GM18519 (cell line): ENCODE results near the gene RUVBL2.

Source experiments
- ATAC-seq: cut with Tn5 transposase; IDR thresholded peaks from one replicate; pipeline ENCODE4 v1.9.1; 2021; ENCODE audit warnings: mild to moderate bottlenecking, moderate library complexity; ENCODE audit not compliant: unreplicated experiment, low FRiP score

RUVBL2 gene

GRCh38 chr19:48987323-48987722 lies 6.4 kb upstream of the RUVBL2 start:
- no peak for ATAC-seq

- no peak for ATAC-seq
Measured at GRCh38 chr19:48988286-48988685, 5.4 kb upstream of the RUVBL2 start.

DNA sequence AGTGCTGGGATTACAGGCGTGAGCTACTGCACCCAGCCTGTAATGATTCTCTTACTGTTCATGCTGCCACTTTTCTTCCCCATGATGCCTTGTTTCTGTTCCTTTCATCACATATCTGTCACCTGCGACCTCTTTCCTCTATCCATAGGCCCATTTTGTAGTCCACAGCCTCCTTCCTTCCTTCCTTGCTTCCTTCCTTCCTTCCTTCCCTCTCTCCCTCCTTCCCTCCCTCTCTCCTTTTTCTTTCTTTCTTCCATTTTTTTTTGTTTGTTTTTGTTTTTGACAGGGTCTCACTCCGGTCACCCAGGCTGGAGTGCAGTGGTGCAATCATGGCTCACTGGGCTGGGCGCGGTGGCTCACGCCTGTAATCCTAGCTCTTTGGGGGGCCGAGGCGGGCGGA lies 4.8 kb upstream of the RUVBL2 start:
- no peak for ATAC-seq

DNA sequence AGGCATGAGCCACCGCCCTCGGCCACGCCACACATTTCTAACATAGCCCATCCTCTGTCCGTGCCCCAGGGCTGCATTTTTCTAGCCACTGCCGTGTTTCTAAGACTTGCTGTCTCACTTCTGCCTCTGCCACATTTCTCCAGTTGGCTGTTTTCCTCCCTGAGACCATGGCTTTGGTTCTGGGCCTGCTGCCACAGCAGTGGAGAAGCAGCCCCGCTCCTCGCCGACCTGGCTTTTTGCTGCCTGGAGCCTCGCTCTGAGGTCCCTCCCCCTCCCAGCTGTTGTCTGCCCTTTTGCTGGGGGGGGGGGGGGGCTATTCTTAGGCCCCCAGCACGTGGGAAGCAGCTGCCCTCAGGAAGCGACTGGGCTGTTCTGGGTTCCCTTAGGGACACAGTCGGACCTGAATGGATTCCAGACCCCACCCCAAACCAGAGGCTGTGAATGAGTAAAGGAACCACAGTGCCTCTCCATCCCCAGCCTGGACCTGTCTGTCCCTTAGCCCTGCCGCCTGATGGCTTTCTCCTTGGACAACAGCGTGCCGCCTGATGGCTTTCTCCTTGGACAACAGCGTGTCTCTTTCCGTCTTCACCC lies 3.9 kb upstream of the RUVBL2 start:
- no peak for ATAC-seq

- no peak for ATAC-seq
Measured at GRCh38 chr19:48990400-48990799, 3.3 kb upstream of the RUVBL2 start.

DNA sequence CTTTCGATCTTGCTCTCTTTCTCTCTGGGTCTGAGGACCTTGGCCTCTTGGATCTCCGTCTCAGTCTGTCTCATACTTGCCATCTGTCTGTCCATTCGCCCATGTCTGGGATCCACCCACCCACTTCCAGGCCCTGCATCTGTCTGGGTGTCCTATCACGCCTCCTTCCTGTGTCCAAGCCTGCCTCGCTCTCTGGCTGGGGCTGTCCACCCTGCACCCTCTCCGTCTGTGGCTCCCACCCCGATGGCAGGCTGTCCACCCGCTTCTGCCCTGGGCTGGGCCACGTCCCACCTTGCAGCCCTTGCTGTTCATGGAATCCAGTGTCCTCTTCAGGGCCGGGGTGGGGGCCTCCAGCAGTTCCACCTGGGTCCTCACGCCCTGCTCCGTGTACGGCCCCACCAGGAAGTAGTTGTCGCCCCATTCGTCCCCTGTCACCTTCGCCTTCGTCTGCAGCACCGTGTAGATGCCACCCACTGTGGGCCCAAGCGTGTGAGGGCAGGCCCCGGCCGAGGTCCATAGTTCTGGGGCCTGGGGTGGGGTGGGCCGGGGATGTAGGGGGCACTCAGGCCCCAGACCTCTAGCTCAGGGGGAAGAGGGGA lies 2.6 kb upstream of the RUVBL2 start:
- ATAC-seq, result no peak

- ATAC-seq, result no peak
Measured at GRCh38 chr19:48991873-48992580, 1.7 kb upstream of the RUVBL2 start.

DNA sequence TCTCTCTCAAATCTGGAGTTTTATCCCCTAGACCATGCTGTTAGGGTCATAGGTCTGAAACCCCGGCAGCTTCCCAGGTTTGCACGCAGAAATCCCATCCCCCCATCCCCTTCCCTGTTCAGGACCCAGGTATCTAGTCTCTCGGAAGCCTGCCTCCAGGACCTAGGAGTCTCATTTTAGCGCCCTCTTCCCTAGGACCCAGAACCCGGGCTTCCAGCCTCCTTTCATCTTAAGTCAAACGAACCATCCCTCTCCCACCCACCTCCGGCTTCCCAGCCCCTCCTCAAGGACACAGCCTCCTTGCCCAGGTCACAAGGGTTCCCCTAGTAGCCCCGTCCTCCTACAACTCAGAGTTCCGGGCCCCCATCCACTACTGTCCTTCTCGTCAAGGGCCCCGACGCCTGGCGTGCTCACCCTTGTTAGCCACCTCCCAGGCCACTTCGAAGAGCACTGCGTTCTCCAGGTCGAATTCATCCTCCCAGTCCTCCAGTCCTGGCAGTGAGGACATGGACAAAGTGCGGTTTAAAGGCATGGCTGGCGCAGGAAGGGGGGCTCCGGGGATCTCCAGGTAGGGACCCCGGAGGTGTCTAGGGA lies 1.0 kb upstream of the RUVBL2 start:
- no peak for ATAC-seq

DNA sequence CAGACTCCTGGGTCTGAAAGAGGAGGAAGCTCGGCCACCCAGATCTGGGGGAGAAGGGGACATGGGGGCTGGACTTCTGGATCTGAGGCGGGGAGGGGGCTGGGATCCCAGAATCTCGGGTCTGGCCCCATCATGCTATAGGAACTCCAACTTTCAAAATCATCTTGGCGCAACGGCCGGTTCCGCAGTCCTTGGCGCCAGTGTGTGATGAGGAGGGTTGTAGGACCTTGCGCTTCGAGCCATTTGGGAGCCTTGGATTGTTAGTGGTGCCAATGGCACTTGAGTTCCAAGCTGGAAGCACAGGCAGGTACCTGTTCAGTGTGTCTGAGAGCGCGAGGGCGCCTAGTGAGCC lies 324 bp downstream of the RUVBL2 start:
- no peak for ATAC-seq

GRCh38 chr19:48997972-48998371 lies 4.3 kb downstream of the RUVBL2 start:
- no peak for ATAC-seq

DNA sequence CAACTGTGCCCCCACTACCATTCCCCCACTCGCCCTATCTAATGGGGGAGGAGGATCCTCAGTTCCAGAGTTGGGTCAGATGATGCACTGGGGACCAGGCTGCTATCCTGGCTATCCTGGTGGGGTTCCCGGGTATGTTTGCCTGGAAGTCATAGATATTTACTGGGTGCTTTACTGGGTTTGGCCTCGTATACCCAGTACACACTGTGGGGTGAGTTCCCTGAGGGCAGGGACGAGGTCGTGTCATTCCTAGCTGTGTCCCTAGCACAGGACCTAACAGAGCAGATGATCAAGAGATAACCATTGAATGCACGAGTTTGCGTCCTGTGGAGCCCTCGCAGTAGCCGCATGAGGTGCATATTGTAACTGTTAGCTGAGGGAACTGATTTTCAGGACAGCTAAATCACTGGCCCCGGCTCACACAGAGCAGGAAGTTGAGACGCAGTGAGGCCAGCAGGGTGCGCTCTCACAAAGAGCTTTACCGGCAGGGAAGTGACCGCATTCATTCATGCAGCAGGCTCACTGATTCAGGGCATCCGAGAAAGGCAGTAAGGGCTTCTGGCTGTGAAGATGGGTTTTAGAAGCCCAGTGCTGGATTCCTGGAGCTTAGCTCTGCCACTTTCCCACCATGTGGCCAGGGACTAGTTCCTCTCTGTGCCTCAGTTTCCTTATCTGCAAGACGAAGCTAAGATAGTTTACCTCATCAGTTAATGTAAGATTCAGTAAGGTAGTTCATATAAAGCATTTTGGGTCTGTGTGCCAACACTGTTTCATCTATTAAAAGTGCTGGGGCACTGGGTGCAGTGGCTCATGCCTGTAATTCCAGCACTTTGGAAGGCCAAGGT lies 6.0 kb downstream of the RUVBL2 start:
- no peak for ATAC-seq

DNA sequence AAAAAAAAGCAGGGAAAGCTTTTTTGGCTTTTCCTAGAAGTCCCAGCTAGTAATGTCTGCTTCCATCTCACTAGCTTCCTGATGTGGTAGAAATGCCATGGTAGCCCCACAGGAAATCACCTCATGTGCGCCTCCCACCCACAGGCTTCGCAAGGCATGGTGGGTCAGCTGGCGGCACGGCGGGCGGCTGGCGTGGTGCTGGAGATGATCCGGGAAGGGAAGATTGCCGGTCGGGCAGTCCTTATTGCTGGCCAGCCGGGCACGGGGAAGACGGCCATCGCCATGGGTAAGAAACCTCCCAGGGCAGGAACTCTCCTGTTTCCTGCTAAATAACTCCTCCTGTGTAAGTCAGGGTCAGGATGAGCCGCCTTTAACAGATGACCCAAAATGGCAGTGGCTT lies 10.4 kb downstream of the RUVBL2 start:
- no peak for ATAC-seq

GRCh38 chr19:49004964-49005614 lies 11.4 kb downstream of the RUVBL2 start:
- no peak for ATAC-seq

GRCh38 chr19:49006905-49007304 lies 13.2 kb downstream of the RUVBL2 start:
- ATAC-seq, result no peak

DNA sequence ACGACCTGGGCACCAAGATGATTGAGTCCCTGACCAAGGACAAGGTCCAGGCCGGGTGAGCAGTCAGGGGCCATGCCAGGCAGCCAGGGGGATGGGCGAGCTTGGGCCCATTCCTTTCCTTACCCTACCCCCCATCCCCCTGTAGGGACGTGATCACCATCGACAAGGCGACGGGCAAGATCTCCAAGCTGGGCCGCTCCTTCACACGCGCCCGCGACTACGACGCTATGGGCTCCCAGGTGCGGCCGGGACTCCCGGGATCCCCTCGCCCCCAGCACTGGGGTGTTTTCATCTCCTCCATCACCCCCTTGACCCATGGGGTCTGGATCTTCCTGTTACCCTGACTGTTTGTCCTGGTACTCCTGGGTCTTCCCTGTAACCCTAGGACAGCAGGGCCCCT lies 16.1 kb downstream of the RUVBL2 start:
- no peak for ATAC-seq

DNA sequence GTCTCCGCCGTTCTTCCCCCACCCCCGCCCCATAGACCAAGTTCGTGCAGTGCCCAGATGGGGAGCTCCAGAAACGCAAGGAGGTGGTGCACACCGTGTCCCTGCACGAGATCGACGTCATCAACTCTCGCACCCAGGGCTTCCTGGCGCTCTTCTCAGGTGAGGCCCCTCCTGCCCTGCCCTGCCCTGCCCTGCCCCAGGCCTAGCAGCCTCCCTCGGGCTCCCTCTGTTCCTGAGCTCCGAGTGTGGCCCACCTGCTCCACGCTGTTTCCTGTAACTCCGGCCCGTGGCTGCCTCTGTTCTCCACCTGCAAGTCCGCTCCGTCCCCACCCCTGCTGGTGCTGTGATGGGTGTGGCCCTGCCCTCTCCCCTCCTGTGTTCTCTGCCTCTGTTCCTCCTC lies 16.8 kb downstream of the RUVBL2 start:
- no peak for ATAC-seq

- no peak for ATAC-seq
Measured at GRCh38 chr19:49011194-49011593, 17.5 kb downstream of the RUVBL2 start.

DNA sequence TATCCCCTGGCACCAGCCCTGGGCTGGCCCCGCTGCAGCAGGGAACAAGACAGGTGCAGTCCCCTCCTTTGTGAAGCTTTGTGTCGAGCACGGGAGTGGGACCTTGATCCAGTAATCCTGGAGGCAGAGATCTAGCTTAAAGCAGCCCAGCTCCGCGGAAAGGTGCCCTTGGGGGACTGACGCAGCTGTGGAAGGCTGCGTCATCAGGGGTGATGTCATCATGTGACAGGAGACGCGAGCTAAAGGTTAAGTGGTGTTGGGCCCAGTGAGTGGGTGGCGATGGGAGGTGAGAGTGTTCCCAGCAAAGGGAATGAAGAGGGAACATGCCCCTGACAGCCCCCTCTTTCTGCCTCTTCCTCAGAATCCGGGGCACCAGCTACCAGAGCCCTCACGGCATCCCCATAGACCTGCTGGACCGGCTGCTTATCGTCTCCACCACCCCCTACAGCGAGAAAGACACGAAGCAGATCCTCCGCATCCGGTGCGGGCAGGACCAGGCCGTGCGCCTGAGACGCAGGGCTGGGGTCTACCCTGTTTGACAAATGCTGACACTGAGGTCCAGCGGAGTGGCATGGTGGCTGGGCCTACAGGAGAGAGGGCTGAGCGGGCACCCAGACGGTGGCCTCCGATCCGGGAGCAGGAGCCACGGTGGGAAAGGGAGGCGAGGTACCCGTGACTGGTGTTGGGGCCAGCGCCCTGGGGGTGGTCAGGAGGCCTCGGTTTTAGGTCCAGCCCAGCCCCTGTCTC lies 20.6 kb downstream of the RUVBL2 start:
- ATAC-seq, result no peak

GRCh38 chr19:49014870-49015255 lies 21.2 kb downstream of the RUVBL2 start:
- no peak for ATAC-seq
